HG03521 (cell line): ENCODE data around the gene NACAD.
A peak's percentile ranks its signal among the peaks of the same experiment; 100 is the strongest.
"Not testable (repeated sequence)": the region's sequence is repeated elsewhere in the genome, so short reads cannot be mapped to it uniquely, and the experiment has no call there.

Experiments used
- ATAC-seq: cut with Tn5 transposase; IDR thresholded peaks from one replicate; pipeline ENCODE4 v1.9.1; 2021; ENCODE audit warnings: mild to moderate bottlenecking, moderate library complexity; ENCODE audit not compliant: unreplicated experiment

Gene NACAD

GRCh38 chr7:45114926-45115325, 26.2 kb upstream of the NACAD start:
- ATAC-seq = no peak

- ATAC-seq = not testable (repeated sequence)
Observed at GRCh38 chr7:45114257-45114656, 25.5 kb upstream of the NACAD start.

DNA sequence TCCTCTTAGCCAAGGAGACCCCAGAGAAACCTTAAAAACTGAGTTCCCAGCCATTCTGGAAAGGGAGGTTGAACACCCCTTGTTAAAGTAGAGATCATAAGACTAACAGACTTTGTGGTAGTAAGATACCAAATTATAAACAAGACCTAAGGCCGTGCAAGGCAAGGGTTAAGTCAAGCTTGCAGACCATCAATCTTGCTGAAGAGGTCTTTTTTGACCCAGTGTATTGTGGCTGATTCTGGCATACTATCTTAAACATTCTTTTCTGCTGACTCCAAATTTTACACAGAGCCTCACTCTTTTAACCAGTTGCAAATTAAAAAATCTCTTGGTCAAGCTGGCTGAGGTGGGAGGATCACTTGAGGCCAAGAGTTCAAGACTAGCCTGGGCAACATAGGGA, 23.9 kb upstream of the NACAD start:
- no peak for ATAC-seq

- ATAC-seq = peak; percentile 93
Observed at GRCh38 chr7:45111298-45112223, 22.8 kb upstream of the NACAD start, which contains the start of gene TBRG4. TBRG4 (minus strand) TSS chr7:45111697; CDS start chr7:45109237, 2,460 bp downstream.

DNA sequence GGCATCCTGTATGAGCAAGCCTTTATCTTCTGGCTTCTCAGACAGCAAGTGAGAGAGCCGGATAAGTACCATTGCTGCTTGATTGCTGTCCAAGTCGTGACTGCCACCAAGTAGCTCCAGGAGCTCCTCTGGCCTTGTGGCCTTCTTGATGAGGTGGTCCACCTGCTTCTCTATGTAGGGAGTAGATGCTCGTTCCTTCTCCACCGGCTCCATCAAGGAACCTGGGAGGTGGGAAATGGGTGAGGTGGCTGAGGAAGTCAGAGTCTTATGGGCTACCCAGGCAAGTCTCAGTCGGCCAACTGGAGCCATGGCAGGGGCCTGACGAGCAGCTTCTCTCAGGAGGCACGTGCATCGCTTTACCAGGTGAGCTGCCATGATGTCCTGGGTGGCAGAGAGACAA, 20.1 kb upstream of the NACAD start:
- no peak for ATAC-seq

DNA sequence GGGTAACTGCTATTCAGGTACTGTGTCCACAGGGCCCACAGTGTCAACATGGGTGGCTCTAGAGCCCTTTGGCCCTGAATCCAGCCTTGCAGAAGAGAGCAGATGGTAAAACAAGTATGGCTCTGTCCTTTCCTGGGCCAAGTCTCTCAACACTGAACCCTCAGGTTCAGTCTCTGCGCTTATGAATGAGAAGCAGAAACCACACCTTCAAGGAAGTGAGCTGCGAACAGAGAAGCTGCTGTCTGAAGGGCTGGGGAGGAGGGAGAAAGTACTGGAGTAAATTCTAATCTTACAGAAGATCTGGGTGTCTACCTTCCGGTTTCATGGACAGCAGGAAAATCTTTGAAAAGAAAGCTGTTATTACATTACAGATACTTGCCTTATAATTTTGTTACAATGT, 18.6 kb upstream of the NACAD start:
- no peak for ATAC-seq

- no peak for ATAC-seq
Observed at GRCh38 chr7:45106820-45107219, 18.1 kb upstream of the NACAD start.

- ATAC-seq = no peak
Observed at GRCh38 chr7:45105588-45106188, 16.9 kb upstream of the NACAD start.

GRCh38 chr7:45104844-45105587, 16.2 kb upstream of the NACAD start:
- no peak for ATAC-seq

- no peak for ATAC-seq
Observed at GRCh38 chr7:45103958-45104843, 15.4 kb upstream of the NACAD start.

GRCh38 chr7:45102785-45103712, 14.3 kb upstream of the NACAD start:
- ATAC-seq = no peak

DNA sequence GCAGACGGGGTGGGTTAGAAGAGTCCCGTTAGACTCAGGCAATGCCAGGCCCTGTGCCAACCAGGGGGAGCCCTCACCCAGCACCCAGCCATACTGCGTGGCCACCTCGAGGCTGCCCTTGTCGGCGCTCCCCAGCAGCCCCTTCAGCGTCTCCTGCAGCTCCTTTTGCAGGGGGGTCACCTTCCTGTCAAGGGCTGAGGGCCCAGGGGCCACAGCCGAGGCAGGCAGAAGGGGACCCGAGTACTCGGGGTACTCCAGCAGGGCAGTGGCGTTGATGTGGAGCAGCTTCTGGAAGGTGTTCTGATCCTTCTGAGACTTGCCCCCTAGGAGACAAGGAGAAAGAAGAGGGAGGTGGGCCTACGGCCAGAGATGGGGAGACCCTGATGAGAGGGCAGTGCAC, 13.0 kb upstream of the NACAD start:
- ATAC-seq = no peak

DNA sequence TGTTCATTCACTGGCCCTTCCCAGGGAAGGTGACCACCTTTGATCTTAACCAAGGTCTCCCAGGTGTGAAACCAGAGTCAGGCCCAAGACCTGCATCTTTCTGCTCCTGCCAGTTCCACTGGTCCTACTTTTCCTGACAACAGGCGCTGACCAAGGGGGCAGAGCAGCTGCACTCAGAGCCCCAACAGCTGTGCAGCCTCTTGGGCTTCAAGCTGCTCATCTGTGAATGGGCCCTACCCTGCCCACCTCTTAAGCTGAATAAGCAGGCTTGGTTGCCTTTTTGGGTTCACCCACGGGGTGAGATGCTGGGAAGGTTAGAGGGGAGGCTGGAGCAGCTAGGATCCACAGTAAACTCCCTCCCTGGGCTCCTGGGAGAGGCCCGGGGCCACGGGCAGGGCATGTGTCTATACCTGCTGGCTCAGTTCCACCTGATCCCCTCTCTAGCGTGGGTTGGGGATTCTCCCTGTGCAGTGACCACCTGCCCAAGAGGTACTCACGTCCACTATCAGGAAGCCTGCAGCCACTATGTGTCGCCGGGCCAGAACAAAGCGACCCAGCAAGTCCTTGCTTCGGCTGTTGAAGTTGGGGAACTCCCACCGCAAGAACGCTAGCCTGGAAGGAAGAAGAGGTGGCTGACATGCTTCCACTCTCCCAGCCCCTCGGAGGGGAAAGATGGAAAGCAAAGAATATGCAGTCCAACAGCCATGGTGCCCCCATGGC, 12.2 kb upstream of the NACAD start:
- no peak for ATAC-seq

- no peak for ATAC-seq
Observed at GRCh38 chr7:45099891-45100760, 11.4 kb upstream of the NACAD start.

- ATAC-seq = no peak
Observed at GRCh38 chr7:45098983-45099839, 10.4 kb upstream of the NACAD start.

DNA sequence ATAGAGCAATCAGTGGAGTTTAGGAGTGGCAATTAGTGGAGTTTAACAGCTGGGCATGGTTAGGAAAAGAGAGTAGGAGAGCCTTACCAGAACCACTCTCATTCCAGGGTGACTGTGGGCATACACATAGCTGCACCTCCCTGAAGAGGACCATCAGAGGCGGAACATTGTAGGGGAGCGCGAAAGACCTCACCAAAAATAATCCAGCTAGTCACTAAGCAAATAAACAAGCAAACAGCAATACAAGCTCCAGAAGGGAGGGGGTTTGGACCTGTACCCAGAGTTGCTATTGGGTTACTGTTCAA, 4.1 kb upstream of the NACAD start:
- ATAC-seq = no peak
